Left forelimb (tissue), 1 donor: ENCODE measurements around the gene SAE1.

Experiments
- DNase-seq: peaks from one replicate; pipeline ENCODE4 v3.0.0-alpha.2; 2018; ENCODE audit warnings: low spot score

Gene SAE1

DNA sequence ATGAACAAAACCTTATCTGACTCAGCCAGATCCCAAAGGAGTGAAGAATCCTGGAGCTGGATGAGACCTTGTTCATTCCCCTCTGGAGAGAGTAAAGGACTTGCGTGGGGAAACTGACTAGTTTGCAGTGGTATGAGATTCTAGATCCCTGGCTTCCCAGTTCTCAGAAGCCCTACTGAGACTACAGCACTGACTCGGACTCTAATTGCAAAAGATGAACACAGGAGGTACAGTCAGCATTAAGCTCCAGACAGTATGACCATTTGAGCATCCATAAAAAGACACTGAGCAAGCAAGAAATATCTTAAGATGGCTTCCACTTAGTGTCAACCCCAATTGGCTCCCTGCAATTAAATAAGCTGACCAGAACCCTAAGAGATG lies 23.8 kb upstream of the SAE1 start:
- no peak for DNase-seq

DNA sequence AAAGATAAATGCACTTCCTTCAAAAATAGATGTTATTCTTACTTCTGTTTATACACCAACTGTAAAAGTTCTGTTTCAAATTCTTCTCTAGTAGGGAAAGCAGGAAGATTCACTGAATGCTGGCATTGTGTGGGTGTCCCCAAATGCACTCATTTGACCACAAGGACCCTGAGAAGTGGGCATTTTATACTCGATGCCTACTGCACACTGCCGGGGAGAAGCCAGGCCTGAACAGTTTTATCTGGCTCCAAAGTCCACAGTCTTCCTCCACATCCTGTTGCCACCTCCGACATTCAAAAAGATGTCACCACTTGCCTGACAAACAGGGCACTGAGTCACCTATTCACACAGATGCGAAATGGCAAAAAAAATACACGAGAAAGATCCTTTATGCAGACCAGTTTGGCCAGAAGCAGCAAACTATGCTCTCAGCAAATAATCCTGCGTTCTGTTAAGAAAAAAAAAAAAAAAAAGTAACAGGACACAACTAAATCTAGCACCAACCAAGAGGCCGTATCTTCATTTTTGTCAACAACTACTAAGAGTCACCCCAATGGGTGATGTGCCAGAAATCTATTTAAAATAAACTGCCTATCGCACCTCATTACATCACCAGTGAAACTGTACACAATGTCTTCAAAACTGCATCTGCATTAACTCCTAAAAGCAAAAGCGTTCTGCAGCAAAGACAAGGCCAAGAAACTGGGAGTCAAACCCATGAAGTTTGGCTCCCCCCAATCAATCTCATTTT lies 23.3 kb upstream of the SAE1 start:
- DNase-seq: no peak

DNA sequence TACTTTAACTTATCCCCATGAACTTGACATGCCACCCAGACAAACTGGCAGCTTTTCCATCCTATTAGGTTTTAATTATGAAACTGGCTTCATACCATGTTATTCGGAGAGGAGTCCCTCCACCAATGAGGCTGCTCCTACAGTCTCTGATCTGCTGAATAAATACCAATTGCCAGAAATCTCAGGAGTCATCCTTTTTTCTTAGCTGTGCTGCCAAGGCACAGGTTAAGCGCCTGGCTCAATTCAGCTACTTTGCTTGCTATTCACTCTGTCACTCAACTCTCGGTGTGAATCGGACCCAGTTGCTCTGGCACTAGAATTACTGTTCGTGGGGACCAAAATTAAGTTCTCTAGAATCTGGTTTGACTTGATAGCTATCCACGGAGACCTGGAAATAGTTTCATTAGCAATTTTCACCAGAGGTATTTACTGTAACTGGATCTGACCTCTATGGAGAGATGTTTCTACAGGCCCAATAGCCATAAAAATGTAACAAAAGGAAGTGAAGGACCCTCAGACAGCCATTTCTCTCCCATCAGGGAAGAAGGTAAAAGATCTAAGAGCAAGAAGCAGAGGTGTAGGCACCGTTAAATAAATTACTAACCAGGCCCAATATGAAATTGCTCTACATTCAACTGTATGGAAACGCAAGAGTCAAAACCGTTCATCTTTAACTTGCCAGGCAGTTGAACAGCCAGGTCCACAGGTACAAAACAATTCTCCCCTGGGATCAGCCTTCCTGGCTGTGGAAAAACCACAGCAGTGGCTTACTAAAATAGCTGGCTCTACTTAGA lies 22.5 kb upstream of the SAE1 start:
- DNase-seq: no peak

DNA sequence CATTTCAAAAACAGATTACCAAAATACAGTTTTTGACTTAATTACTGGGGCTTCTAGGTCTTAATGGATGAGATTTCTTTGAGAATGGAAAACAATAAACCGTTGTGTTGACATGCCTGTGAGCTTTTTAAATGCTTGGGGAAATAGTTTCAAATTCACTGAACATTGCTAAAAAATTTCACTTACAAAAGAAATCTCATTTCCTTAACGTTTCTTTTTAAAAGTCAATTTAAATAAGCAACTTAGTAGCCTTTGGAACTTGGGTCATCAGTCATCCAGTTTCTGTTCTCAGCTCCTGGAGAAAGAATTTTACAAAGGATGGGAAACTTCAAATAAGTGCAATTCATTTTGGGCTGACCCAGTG lies 21.5 kb upstream of the SAE1 start:
- DNase-seq: no peak

DNA sequence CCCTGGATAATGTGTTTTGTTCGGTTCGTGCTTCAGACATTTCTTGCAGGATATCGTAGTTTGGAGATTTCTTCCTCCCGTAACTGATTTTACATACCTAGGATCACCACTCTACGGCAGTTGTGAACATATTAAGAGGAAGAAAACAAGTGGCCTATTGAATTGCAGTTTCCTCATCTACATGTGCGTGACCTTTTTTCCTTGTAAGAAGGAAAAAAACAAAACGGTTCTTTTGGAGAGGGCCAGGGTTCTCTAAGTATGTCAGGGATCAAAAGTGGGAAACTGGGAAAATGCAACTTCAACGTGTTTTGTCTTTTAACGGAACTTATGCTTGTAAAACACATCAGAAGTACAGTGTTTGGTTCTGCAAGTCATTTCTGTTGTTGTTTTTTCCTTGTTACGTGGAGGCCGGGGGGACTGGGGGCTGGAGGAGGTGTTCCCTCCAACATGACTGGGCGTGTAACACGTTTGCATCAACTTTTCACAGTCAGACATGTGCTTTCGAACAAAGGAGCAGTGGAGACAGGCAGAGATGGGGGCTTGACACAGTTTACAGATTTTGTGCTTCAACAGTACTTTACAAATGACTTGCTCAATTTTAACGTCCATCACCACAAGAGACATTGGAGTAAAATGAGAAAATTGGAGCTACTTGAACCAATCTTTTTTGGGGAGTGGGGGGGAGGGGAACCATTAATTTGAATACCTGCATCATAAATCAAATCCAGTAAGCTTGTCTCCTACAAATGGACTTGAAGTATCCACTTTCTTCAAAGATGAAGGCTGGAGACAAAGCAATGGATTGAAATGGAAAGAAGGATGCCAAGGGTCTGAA lies 20.9 kb upstream of the SAE1 start:
- DNase-seq: no peak

DNA sequence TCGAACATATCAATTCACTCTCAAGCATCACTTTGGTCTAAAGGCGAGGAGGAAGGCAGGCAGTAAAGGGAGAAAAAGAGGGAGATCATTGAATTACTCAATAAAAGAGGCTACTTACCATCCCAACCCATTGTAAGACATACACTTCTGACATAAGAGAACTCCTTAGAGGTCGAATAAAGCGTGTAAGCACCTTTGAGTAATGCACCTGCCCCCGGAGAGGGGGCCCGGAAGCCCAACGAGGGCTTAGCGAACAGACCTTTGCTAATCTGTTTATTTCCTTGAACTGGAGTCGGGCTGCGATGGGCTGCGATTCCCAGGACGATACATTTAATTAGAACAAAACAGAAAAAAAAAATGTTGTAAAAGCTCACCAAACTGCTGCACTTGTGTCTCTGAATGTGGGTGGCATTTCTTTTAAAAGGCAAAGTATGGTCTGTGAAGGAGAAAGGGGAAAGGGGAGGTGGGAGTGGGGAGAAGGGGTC lies 20.1 kb upstream of the SAE1 start:
- DNase-seq: no peak

DNA sequence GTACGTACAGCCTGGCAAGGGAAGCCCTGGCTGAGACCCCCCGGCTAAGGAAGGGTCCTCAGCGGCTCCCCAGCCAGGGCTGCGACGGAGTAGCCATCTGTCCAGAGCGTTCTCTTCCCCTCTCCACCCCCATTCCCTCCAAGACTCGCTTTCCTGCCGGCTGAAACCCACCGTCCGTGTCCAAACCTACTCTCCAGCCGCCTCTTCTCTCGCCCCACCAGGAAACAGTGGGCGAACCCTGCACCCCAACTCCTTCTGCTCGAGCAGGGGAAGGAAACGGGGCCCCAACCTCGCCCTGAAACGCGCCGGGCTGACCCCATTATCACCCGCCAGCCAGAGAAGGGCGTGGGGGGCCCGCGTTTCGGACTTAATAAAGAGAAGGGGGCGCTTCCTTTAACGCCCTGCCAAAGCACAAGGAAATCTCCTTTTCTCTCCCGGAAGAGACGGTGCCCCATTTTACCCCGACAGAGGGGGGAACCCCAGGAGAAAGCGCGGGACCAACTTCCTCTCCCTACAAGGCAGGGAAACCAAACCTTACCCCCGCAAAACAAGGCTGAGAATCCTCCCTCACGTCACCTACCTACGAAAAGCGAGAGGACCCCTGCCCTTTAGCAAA lies 19.5 kb upstream of the SAE1 start:
- DNase-seq: no peak

DNA sequence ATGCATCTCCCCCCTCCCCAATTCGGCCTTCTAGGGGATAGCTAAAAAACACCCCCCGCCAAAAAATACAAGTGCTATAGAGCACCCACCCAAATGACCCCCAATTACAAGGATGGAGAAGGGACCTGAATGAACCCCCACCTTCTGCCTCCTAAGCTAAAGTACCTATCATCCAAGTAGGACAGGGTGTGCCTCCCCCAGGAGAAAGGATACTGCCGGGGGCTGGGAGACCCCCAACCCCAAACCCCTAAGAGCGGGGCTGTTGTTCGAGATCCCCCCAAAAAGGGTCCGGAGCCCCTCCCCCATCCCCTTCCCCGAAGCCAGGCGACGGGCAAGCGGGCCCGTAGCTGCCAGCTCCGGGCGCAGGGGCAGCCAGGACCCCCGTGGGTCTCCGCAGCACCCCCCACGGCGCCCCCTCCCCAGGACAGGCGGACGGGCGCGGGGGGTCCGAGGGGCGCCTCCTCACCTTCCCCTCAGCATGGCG lies 18.9 kb upstream of the SAE1 start:
- no peak for DNase-seq

DNA sequence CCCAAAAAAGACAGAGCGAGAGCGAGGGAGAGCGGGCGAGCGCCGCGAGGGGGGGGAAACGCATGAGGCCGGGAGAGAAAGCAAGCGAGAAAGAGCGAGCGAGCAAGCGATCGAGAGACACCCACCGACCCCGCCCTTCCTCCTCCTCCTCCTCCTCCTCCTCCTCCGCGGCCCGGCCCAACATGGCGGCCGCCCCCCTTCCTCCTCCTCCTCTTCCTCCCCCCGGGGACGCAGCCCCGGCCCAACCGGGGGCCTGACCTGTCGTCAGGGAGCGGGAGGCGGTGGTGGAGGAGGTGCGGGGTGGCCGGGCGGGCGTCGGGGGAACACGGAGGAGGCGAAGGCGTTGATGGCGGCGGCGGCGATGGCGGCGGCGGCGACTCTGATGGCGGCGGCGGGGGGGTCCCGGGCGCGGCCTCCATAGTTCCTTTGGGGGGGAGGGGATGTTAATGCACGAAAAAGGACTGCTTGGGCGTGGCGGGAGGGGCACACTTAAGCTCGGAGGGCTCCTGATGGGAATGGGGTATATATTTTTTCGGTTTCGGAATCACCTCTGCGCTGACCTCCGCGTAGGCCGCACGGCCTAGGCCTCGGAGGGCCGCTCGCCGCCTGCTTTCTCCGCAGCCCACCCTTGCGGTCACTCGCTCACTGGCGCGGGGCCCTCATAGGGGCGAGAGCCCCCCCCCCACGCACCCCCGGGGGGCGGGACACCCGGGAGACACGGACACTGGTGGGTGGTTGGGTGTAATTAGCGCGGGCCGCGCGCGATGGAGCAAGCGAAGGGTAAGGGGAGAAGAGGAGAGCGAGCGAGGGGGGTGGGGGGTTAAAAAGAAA lies 18.3 kb upstream of the SAE1 start:
- peak; percentile 93 for DNase-seq

DNA sequence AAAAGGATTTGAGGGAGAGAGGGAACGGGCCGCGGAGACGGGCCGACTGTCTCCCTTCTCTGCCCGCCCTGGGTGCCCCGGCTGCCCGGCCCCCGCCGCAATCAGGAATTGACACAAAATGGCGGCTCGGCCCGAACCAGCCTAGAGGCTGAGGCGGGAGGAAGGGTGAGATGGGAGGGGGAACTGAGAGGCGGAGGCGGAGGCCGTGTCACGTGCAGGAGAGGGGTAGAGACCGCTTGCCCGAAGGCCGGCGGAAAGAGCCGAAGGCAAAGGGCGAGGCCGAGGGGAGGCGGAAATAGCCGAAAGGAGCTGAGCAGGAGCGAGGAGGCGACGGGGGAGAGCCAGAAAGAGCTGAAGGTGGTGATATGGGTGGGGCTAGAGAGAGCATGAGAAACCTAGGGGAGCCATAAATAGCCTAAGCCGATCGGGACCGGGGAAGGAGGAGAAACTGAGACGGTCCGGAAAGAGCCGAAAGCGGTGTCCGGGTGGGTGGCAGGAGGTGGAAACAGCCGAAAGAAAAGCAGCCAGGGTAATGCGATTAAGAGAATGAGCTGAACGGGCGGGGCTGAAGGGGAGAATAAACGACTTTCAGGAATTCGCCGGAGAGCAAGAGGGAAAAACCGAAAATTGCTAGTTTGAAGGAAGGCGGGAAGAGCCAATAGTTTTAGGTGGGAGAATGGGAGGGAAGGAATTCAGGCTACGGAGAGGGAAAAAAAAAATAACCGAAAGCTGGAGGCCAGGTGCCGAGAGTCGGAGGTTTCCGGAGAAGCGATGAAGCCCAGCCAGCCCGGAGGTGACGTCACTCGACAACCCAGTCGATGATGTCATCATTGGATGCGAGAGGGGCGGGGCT lies 17.4 kb upstream of the SAE1 start, which contains the start of gene ZC3H4:
Gene ZC3H4 (minus strand): TSS at position 780 of the 853 bp plus-strand sequence. CDS start 1,192 bp downstream, outside the sequence.
- DNase-seq: peak; percentile 99

DNA sequence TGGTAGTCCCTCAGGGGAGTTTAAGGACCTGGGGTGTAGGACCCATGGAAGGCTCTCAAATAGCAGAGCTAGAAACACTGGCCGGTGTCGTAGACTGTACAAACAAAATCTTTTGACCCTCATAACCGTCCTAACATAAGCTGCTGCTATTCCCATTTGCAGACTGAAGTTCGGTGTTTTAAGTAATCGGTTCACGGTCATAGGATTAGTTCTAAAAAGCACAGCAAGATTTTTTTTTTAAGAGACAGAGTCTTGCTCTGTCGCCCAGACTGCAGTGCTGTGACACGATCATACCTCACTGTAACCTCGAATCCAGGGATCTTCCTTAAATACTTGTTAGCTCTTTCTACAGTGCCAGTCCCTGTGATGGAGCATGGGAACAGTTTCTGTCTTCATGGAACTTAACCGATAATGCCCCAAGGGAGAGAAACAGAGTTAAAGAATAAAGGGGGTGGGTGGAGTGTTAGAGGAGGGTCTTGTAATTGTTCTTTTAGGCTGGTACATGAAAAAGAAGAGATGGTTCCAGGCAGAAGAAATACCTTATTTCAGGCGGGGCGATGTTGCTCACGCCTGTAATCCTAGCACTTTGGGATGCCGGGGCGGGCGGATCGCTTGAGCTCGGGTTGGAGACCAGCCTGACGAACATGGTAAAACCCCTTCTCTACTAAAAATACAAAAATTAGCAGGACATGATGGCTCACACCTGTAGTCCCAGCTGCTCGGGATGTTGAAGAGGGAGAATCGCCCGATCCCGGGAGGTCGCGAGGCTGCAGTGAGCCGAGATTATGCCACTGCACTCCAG lies 16.6 kb upstream of the SAE1 start:
- DNase-seq: no peak

DNA sequence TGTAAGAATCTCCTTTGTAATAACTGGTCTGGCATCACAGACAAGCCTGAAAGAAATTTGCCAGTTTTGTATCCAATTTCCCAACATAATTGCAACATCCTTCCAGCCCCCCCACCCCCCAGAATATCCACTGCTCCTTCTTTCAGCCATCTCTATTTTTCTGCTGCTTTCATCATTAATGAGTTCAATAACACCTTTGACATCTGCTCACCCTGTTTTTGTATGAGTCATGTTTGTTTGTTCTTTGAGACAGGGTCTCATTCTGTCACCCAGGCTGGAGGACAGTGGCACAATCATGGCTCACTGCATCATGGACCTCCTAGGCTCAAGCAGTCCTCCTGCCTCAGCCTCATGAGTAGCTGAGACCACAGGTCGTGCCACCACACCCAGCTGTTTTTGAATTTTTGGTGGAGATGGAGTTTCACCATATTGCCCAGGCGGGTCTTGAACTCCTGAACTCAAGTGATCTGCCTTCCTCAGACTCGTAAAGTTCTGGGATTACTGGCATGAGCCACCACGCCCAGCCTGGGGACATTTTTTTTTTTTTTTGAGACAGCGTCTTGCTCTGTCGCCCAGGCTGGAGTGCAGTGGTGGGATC lies 10.1 kb upstream of the SAE1 start:
- DNase-seq: no peak

DNA sequence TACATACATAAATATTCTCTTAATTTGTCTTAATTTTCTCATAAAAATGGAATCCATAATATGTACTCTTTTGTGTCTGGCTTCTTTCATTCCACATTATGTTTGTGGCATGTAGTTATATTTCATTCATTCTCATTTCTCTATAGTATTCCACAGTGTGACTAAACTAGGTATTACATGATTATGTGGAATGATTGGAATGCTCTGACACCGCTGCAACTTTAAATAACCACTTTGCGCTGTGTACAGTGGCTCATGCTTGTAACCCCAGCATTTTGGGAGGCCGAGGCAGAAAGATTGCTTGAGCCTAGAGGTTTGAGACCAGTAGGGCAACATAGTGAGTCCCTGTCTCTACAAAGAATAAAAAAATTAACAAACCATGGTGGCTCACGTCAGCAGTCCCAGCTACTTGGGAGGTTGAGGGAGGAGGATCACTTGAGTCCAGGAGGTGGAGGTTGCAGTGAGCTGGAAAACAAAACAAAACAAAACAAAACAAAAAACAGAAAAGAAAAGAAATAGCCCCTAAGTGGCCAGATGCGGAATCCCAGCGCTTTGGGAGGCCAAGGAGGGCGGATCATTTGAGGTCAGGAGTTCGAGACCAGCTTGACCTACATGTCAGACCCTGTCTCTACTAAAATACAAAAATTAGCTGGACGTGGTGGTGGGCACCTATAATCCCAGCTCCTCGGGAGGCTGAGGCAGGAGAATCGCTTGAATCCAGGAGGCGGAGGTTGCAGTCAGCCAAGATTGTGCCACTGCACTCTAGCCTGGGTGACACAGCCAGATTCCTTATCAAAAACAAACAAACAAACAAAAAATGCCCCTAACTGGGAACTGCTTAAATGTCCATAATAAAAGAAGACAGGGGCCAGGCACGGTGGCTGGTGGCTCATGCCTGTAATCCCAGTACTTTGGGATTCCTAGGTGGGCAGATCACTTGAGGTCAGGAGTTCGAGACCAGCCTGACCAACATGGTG lies 8.0 kb upstream of the SAE1 start:
- DNase-seq: no peak

DNA sequence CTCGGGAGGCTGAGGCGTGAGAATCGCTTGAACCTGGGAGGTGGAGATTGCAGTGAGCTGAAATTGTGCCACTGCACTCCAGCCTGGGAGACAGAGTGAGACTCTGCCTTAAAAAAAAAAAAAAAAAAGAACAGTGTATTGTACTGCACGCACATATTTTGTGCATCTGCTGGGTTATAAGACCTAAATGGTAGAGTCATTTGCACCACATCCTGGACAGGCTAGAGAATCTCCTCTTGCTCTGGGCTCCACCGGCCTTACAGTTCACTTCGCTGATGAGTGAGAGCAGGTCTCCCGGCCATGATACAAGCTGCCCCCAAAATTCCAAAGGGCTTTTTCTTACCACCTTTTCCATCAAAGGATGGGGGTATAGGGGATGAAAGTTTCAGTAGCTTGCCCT lies 7.2 kb upstream of the SAE1 start:
- DNase-seq: no peak

DNA sequence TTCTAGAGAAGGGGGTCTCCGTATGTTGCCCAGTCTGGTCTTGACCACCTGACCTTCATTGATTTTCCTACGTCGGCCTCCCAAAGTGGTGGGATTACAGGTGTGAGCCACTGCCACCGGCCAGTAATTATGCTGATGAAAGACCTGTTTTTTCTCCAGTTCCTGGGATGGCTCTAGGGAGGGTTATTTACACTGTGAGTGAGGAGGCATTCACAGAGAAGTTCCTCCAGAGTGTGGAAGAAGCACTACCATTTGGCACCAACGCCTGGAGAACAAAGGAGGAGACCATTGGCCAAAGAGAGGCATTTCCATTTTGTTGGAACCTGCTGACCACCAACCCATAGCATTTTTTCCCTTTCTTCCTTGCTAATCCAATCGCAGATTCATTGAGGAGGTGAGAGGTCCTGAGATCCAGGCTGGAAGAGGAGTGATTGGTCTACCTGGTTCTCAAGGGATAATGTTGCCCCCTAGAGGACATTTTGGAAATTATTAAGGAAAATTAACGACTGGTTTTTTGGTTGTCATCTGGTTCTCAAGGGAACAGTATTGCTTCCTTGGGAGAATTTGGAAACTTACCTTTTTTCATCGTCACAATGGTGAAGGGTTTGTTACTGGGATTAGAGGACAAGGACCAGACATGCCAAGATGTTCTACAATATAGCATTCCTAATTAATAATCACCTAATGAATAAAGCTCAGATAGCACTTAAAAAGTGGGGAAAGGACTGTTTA lies 5.5 kb upstream of the SAE1 start:
- DNase-seq: no peak

DNA sequence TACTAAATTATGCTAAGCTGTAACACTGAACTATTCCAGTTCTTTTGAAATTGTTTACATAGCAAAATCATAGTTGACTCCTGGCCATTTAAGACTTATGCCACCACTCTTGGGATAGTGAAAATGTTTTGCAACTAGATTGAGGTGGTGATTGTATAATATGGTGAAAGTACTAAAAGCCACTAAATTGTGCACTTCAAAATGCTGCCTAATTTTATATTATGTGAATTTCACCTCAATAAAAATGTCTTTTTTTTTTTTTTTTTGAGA lies 5.0 kb upstream of the SAE1 start:
- no peak for DNase-seq

DNA sequence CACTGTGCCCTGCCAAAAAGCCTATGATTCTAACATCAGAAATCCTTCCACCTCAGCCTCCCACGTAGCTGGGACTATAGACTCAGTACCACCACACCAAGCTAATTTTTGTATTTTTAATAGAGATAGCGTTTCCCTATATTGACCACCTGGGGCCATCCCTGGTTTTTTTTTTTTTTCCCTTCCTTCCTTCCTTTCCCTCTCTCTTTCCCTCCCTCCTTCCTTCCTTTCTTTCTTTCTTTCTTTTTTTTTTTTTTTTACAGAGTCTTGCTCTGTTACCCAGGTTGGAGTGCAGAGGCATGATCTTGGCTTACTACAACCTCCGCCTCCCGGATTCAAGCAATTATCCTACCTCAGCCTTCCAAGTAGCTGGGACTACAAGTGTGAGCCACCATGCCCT lies 1.1 kb upstream of the SAE1 start:
- DNase-seq: no peak
